SW 1271 (cell line): ENCODE data around the gene TNS1.

Experiments
- DNase-seq, 2 experiments: peaks; one replicate each; lab custom pipeline; 2025; lab: John Stamatoyannopoulos, UW

The TNS1 gene

GRCh38 chr2:217849154-217849975 is 153.4 kb downstream of the TNS1 start:
- DNase-seq: no peak

GRCh38 chr2:217848351-217848957 is 154.3 kb downstream of the TNS1 start:
- no peak for DNase-seq

- DNase-seq: no peak
These were observed 155.0 kb downstream of the TNS1 start for GRCh38 chr2:217847552-217848350.

- no peak for DNase-seq
These were observed 155.7 kb downstream of the TNS1 start for GRCh38 chr2:217847115-217847514.

GRCh38 chr2:217846321-217846743 is 156.5 kb downstream of the TNS1 start:
- no peak for DNase-seq

- DNase-seq: no peak
These were observed 157.5 kb downstream of the TNS1 start for GRCh38 chr2:217845301-217845700.

GRCh38 chr2:217844696-217845095 is 158.1 kb downstream of the TNS1 start:
- no peak for DNase-seq

GRCh38 chr2:217843324-217843723 is 159.5 kb downstream of the TNS1 start:
- no peak for DNase-seq

GRCh38 chr2:217842017-217842416 is 160.8 kb downstream of the TNS1 start:
- no peak for DNase-seq

- DNase-seq: no peak
These were observed 162.3 kb downstream of the TNS1 start for GRCh38 chr2:217840522-217840921.

GRCh38 chr2:217839750-217840107 is 163.1 kb downstream of the TNS1 start:
- no peak for DNase-seq

- DNase-seq: no peak
These were observed 163.6 kb downstream of the TNS1 start for GRCh38 chr2:217839073-217839749.

GRCh38 chr2:217838409-217838831 is 164.4 kb downstream of the TNS1 start:
- no peak for DNase-seq

GRCh38 chr2:217837530-217837929 is 165.3 kb downstream of the TNS1 start:
- no peak for DNase-seq

- no peak for DNase-seq
These were observed 165.8 kb downstream of the TNS1 start for GRCh38 chr2:217836901-217837491.

- no peak for DNase-seq
These were observed 166.6 kb downstream of the TNS1 start for GRCh38 chr2:217835931-217836891.

- DNase-seq: no peak
These were observed 167.9 kb downstream of the TNS1 start for GRCh38 chr2:217834744-217835513.

- no peak for DNase-seq
These were observed 168.7 kb downstream of the TNS1 start for GRCh38 chr2:217834057-217834620.

- DNase-seq: no peak
These were observed 169.4 kb downstream of the TNS1 start for GRCh38 chr2:217833439-217833838.
